OCI-LY1 (cell line): ENCODE measurements around the gene SLC35C1.

Source experiments
- H2AFZ ChIP-seq: fragments of 200-600 bp; sonication (generic), shearing (Covaris generic); 2 replicates; pipeline ENCODE4 v1.6.0; 2014; ENCODE audit warnings: antibody characterized with exemption, mild to moderate bottlenecking, low read length
- H3F3A ChIP-seq: fragments of 200-600 bp; sonication (generic), shearing (Covaris generic); 2 replicates; pipeline ENCODE4 v1.6.0; 2014; ENCODE audit warnings: mild to moderate bottlenecking, antibody characterized with exemption, low read length, moderate library complexity; ENCODE audit not compliant: insufficient read depth
- H3K27ac ChIP-seq: fragments of 200-600 bp; sonication (generic); 2 replicates; pipeline ENCODE4 v1.5.1; 2014; ENCODE audit warnings: low read length, mixed run types, mild to moderate bottlenecking, low read depth; ENCODE audit not compliant: poor library complexity, severe bottlenecking
- H3K27me3 ChIP-seq: fragments of 200-600 bp; sonication (generic); 2 replicates; pipeline ENCODE4 v1.6.0; 2014; ENCODE audit warnings: antibody characterized with exemption, mild to moderate bottlenecking, low read length, moderate library complexity; ENCODE audit not compliant: insufficient read depth
- H3K36me3 ChIP-seq: fragments of 200-600 bp; sonication (generic); 2 replicates; pipeline ENCODE4 v1.6.1; 2014; ENCODE audit warnings: mild to moderate bottlenecking, antibody characterized with exemption, low read length, moderate library complexity, mixed read lengths; ENCODE audit not compliant: insufficient read depth
- H3K4me1 ChIP-seq: fragments of 200-600 bp; sonication (generic); 2 replicates; pipeline ENCODE4 v1.5.1; 2014; ENCODE audit warnings: mild to moderate bottlenecking, low read length, moderate library complexity; ENCODE audit not compliant: insufficient read depth, severe bottlenecking
- H3K4me2 ChIP-seq: fragments of 200-600 bp; sonication (generic), shearing (Covaris generic); 2 replicates; pipeline ENCODE4 v1.6.1; 2014; ENCODE audit warnings: low read length
- H3K4me3 ChIP-seq: fragments of 200-600 bp; sonication (generic); 2 replicates; pipeline ENCODE4 v1.5.1; 2014; ENCODE audit warnings: low read length, low read depth, mild to moderate bottlenecking, mixed read lengths; ENCODE audit not compliant: poor library complexity, severe bottlenecking
- H3K79me2 ChIP-seq: fragments of 200-600 bp; shearing (Covaris generic); 2 replicates; pipeline ENCODE4 v1.6.1; 2016; ENCODE audit warnings: mixed run types, low read length, mixed read lengths; ENCODE audit not compliant: insufficient read depth
- H3K9ac ChIP-seq: fragments of 200-600 bp; sonication (generic), shearing (Covaris generic); 2 replicates; pipeline ENCODE4 v1.6.1; 2014; ENCODE audit warnings: mild to moderate bottlenecking, low read length, mixed read lengths
- H3K9me2 ChIP-seq: fragments of 200-600 bp; sonication (generic), shearing (Covaris generic); 2 replicates; pipeline ENCODE4 v1.6.1; 2014; ENCODE audit warnings: low read depth, mild to moderate bottlenecking, low read length, mixed read lengths
- H3K9me3 ChIP-seq: fragments of 200-600 bp; shearing (Covaris generic); 2 replicates; pipeline ENCODE4 v1.6.1; 2014; ENCODE audit warnings: low read length, mixed read lengths
- H4K20me1 ChIP-seq: fragments of 200-600 bp; sonication (generic), shearing (Covaris generic); 2 replicates; pipeline ENCODE4 v1.6.0; 2016; ENCODE audit warnings: mild to moderate bottlenecking, low read length; ENCODE audit not compliant: insufficient read depth
- CTCF ChIP-seq: fragments of 200-600 bp; sonication (generic), shearing (Covaris generic); IDR thresholded peaks from 2 replicates; pipeline ENCODE4 v1.5.1; 2017; ENCODE audit warnings: mild to moderate bottlenecking, antibody characterized with exemption, low read length, moderate library complexity, mixed read lengths
- EZH2 ChIP-seq: fragments of 200-600 bp; sonication (generic), shearing (Covaris generic); IDR thresholded peaks from 2 replicates; pipeline ENCODE4 v1.8.0; 2017; ENCODE audit warnings: borderline replicate concordance, mixed run types, mild to moderate bottlenecking, antibody characterized with exemption, low read length, moderate library complexity, mixed read lengths

Gene SLC35C1

GRCh38 chr11:45769960-45770359 lies 35.0 kb upstream of the SLC35C1 start:
- no peak overlapping the region for H3K27ac ChIP-seq
- TF ChIP-seq CTCF, result no peak
- no peak for TF ChIP-seq EZH2

GRCh38 chr11:45771193-45771565 lies 33.8 kb upstream of the SLC35C1 start:
- H3K4me2 ChIP-seq, result peak overlapping the region; percentile 91
- H3K4me3 ChIP-seq, result peak overlapping the region; percentile 59
- no peaks in the 10 kb centered on the region for H4K20me1 ChIP-seq
- H3K36me3 ChIP-seq, result no peaks in the 10 kb centered on the region
- peaks cover 14% of the 10 kb centered on the region for H3K4me1 ChIP-seq
- H3K9ac ChIP-seq, result peak overlapping the region; percentile 10; the same call in 1 of the 2 replicates
- 0 out of 2 replicates have a peak overlapping the region, but pooled peaks have one; percentile 19 for H2AFZ ChIP-seq
- TF ChIP-seq EZH2 (no peak), CTCF (peak; percentile 86)
- peaks cover 3% of the 10 kb centered on the region; the same call in 1 of the 2 replicates for H3K27me3 ChIP-seq
- H3K9me3 ChIP-seq, result no peaks in the 10 kb centered on the region
- no peak overlapping the region for H3K27ac ChIP-seq
- no peaks in the 10 kb centered on the region for H3F3A ChIP-seq
- H3K9me2 ChIP-seq, result no peaks in the 10 kb centered on the region
- H3K79me2 ChIP-seq, result no peaks in the 10 kb centered on the region

More at GRCh38 chr11:45769960-45770359, 35.0 kb upstream of the SLC35C1 start:
- no peak overlapping the region for H3K4me2 ChIP-seq
- H3K9me2 ChIP-seq, result no peaks in the 10 kb centered on the region
- no peaks in the 10 kb centered on the region for H3K9me3 ChIP-seq
- H4K20me1 ChIP-seq, result no peaks in the 10 kb centered on the region
- H3F3A ChIP-seq, result no peaks in the 10 kb centered on the region
- no peak overlapping the region for H3K4me3 ChIP-seq
- H3K4me1 ChIP-seq, result peaks cover 14% of the 10 kb centered on the region
- H2AFZ ChIP-seq, result no peak overlapping the region
- no peaks in the 10 kb centered on the region for H3K79me2 ChIP-seq
- H3K36me3 ChIP-seq, result no peaks in the 10 kb centered on the region
- H3K27me3 ChIP-seq, result no peaks in the 10 kb centered on the region
- H3K9ac ChIP-seq, result no peak overlapping the region

GRCh38 chr11:45771566-45772448 lies 33.1 kb upstream of the SLC35C1 start:
- Histone ChIP-seq H3K9ac (peak overlapping the region; percentile 10; the same call in 1 of the 2 replicates), H3F3A (no peaks in the 10 kb centered on the region), H3K4me1 (peaks cover 14% of the 10 kb centered on the region), H3K9me3 (no peaks in the 10 kb centered on the region), H2AFZ (0 out of 2 replicates have a peak overlapping the region, but pooled peaks have one; percentile 19), H3K9me2 (no peaks in the 10 kb centered on the region), H3K27ac (no peak overlapping the region), H3K27me3 (peaks cover 3% of the 10 kb centered on the region; the same call in 1 of the 2 replicates), H3K4me2 (peak overlapping the region; percentile 91), H3K4me3 (peak overlapping the region; percentile 59), H4K20me1 (no peaks in the 10 kb centered on the region), H3K36me3 (no peaks in the 10 kb centered on the region), H3K79me2 (no peaks in the 10 kb centered on the region)
- no peak for TF ChIP-seq EZH2
- peak; percentile 94 for TF ChIP-seq CTCF
